Activated CD8-positive, alpha-beta memory T cell treated with anti-CD3 and anti-CD28 coated beads, Interleukin-2, amount 50 U/mL, for 24 hours (primary cell): Measurements from ENCODE around the gene PURA.
A peak's percentile ranks its signal among the peaks of the same experiment; 100 is the strongest.

ENCODE experiments used
- DNase-seq: peaks from one replicate; pipeline ENCODE4 v3.0.0-alpha.2; 2020; ENCODE audit errors: extremely low read depth

The PURA gene

DNA sequence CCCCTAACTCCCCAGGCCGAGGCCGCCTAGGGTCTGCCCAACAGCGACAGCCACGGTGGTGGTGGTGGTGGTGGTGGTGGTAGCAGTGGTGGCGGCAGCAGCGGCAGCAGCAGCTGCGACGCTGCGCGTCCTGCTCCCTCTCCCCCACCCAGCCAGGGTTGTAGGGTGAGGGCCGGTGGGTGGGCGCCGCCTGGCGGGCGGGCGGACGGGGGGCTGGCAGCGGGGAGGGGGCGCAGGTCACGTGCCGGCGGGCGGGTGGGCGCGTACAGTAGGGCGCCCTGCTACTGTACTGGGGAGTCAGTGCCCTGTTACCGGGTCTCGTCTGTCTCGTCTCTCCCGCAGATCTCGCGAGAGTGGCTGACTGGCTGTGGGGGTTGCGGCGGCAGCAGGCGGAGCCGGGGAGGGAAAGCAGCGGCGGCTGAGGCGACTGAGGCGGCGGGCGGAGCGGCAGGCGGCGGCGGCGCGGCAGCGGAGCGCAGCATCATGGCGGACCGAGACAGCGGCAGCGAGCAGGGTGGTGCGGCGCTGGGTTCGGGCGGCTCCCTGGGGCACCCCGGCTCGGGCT, at the start of gene PURA:
TSS of gene PURA (plus strand) at position 411 of the 565 bp plus-strand sequence. CDS start at position 484, 73 bp downstream.
- DNase-seq = peak; percentile 86

DNA sequence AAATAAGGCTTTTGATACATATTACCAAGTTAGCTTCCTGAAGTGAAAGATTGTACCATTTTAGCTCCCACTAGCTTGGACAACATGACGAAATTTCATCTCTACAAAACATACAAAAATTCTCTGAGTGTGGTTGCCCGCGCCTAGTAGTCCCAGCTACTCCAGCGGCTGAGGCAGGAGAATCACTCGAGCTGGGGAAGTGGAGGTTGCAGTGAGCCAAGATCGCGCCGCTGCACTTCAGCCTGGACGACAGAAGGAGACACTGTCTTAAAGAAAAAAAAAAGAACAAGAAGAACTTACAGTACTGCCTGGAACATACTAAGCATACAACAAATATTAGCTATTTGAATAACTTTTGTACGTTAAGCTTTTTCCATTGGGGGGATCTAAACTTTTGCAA, 41.1 kb upstream of the PURA start:
- no peak for DNase-seq

DNA sequence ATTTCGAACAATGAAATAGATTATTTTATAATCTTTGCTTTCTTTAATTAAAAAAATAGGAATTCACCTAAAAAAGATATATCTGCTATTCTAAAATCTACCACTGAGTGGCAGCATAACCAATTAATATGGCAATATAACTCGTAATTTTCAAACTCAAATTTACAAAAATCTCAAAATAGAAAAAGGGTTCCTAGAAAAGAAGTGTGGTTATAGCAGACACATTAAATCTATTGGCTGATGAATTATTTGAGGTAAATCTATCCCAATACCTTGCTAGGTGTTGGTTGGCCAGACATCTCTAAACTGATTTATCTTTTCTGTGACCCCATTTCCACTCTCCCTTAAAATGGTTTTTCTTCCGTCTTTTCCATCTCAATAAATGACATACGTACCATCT, 40.6 kb upstream of the PURA start:
- DNase-seq = no peak

DNA sequence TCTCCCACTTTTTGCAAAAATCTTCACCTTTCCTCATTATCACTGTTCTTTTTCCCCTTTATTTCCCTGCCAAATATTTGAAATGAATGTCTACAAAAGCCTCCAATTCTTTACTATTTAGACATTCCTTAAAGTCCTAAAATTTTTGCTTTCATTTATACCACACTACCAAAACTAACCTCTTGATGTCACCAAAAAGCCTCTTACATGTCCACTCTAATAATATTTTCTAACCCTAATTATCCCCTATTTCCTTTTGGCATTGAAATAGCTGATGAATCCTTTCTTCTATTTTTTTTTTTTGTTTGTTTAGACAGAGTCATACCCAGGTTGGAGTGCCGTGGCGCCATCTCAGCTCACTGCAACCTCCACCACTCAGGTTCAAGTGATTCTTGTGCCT, 38.5 kb upstream of the PURA start:
- no peak for DNase-seq

DNA sequence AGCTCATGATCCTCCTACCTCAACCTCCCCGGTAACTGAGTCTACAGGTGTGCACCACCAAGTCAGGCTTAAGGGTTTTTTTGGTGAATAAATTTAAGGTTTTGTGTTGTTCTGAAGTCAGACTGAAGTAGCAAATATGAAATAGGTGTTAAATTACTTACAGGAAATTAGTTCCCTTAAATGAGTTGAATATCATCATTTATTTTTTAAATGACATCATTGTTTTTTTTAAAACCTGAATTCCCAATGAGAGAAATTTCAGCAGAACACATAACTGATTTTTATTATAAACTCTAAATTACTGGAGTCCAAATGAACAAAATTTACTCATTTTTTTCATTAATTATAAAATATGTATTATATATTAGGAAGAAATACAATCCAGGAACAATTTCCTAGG, 37.8 kb upstream of the PURA start:
- DNase-seq = no peak

DNA sequence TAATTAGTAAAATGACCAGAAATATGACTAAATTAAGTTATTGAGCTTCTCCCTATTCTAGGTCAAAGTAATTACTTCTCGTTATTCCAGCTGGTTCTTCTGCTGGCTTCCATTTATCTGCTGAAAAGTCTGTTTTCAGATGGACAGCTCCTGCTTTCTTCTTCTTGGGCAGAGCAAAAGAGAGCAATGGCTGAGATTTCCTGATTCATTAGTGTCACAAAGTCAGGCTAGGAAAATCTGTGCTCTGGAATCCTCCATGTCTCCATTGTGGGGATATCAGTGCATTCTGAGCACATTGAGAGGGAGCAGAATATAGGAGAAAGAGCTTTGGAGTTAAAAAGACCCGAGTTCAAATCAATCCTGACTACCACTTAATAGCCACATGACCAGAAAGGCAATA, 37.1 kb upstream of the PURA start:
- DNase-seq = no peak

DNA sequence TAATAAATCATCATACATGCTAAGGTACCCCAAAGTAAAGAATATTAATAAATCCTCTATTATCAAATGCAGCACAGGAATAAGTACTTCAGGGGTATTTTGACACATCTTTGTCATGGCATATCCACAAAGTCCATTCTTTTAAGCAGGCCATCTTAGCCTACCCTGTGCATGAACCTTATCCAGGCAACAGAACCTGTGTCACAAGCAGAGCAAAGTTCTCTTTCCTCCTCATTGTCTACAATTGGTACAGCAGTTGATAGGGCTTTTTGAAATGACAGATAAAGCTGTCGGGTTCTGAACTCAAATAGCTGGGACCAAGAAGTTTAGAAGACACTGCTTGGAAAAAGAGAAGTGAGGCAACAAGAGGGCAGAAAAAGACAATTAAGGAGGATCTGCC, 30.8 kb upstream of the PURA start:
- no peak for DNase-seq

DNA sequence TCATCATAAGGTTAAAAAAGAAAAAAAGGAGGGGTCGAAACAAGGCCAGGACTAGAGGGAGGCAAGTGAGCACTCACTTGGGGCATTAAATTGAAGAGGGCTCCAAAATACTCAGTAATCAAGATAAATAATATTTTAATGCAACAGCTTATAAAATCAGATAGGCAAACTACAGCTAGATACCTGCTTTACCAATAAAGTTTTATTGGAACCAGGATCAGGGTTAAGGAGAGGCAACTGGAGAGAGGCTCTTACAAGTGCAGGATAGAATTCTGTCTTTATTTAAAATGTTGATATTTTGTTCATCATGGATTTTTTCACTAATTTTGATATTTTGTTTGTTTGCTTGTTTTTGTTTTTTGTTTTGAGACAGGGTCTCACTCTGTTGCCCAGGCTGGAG, 30.3 kb upstream of the PURA start:
- no peak for DNase-seq

DNA sequence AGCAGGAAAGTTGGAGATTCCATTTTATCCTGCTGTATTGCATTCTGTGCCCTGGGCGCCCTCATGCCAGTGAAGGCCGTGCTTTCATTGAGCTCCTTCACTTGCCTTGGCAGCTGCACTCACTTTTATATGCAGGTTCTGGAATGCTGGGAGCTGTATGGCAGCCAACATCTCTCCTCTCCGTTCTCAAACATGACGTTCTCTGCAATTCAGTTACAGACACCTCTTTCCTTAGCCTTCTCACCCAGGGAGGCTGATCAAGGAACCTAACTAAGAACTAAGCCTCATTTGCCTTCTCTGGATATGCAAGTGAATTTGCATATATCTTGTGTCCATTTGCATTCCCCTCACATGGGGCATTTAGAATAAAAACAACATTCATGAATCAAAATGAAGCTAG, 29.4 kb upstream of the PURA start:
- DNase-seq = no peak

DNA sequence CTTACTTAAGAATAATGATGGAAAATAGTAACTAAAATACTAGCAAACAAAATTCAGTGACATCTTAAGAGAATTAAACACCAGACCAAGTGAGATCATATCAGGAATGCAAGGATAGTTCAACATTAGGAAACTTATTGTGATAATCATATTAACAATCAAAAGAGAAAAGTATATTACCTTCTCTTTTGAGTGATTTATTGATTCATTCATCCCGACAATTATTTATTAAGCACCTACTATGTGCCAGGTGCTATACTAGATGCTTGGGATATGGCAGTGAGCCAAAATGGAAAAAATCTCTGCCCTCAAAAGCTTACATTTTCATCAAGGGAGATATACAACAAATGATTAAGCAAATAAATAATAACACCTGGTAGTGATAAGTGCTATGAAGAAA, 23.7 kb upstream of the PURA start:
- no peak for DNase-seq

DNA sequence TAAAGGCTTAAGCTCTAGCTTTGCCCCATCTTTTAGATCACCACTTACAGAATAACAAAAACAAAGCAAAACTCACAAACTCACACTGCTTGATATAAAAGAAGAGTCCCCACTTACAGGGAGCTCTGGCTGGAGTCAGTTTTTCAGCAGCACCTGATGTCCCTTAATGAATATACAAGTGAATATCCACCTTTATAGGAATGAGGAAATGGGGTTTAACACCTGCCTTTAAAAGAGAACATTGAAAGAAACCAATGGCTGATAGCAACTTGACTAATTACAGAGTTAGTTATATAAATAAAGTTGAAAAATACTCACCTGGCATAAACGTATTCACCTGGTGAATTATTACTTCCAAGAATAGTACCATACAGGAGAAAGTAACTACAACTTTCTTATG, 20.7 kb upstream of the PURA start:
- DNase-seq = no peak

DNA sequence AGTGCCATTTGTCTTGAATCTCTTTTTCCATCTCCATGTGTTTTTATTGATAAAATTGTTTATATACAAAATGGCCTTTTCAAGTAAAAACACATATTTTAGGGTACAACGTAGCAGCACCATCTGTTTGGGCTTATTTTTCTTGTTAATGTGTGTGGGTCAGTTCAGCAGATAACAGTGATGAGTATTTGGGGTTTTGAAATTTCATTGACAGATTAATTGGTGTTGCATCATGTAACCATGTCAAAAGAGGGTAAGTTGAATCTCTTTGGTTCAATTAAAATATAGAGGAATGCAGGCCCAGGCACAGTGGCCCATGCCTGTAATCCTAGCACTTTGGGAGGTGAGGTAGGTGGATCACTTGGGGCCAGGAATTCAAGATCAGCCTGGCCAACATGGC, 20.0 kb upstream of the PURA start:
- DNase-seq = no peak

DNA sequence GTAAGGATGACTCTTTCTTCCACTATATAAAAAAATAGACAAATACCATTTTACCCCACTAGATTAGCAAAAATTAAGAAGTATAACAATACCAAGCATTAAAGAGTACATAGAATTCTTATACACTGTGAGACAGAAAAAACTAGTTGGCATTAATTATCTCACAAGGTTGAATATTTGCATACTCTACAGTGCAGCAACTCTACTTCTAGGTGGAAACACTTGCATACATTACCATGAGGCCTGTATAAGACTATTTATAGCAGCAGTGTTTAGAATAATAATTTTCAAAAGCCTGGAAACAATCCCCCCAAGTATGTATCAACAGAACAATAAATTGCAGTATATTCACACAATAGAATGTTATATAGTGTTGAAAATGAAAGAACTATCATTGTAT, 19.0 kb upstream of the PURA start:
- DNase-seq = no peak

DNA sequence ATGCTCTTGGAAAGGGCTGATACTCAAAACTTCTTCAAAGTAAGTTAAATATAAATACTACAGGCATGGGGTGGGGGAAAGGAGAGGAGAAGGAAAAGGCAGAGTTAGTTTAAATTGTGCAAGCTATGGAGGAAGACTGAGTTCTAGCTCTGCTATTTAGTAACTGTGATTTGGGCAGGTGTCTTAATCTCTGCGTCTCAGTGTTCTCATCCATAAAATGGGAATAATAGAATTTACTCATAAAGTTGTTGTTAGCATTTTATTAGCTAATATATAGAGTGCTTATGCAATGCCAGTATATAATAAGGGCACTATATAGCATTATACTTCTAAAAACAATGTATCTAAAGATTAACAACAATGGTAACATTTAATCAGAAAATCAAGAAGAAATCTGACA, 12.7 kb upstream of the PURA start:
- DNase-seq = no peak

DNA sequence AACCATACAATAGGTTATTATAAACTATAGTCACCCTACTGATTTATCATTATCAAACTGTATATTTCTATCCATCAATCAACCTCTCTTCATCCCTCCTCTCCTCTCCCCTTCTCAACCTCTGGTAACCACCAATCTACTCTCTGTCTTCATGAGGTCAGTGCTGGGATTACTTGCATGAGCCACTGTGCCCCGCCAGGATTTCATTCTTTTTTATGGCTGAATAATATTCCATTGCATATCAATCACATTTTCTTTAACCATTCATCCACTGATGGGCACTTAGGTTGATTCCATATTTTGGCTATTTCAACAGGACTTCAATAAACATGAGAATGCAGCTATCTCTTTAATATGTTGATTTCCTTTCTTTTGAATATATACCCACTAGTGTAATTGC, 10.8 kb upstream of the PURA start:
- DNase-seq = no peak

DNA sequence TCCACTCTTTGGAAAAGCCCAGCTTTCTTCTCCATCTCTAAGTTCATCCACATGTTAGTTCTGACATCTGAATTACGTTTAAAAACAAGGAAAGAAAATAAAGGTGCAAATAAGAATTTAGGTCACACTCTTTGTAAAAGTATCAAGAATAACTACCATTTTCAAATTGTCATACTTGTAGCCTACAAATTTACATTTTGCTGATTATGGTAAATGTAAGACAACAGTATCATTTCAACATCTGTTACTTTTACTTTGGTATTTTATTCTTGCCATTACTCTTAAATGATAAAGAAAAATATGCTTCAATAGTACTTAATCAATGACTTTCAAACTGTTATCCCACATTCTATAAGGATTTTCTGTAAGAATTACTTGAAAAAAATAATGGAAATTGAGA, 9.8 kb upstream of the PURA start:
- no peak for DNase-seq

DNA sequence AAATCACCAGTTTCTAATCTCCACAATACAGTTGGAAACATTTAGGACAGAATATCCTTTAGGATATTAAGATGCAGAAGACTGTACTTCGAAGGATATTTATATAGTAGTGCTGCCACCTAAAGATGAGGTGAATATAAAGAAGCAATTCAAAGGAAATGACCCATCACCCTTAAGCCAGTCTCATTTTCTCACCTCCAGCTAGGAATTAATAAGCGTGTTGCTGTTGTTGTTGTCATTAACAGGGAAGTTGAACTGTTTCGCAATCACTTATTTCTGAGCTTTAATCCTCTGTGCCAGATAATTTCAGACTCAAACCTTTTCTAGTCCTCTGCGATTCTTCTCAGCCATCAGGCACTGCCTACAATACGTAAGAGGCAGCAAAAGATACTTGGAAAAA, 7.8 kb upstream of the PURA start:
- DNase-seq = no peak

DNA sequence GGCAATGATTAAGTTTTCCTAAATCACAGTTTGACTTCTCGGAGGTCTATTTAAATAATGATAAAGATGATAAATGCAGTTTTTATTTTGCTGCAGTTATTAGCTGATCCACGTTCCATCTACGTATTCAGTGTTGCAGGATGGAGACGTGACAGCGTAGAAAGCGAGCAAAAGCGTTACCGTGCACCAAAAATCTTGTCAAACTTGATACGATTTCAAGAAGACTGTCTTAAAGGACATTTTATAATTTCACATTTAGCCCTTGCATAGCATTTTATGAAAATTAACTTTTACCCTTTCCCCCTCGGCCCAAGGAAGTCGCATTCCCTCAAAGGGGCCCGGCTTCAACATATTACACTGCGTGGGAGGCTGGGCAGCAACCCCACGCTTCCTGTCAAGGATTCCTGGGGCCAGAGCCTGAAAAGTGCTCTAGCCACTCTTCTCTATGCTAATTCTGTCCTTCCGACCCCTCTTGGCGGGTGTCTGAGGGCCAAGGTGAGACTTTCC, 7.1 kb upstream of the PURA start:
- DNase-seq = no peak

DNA sequence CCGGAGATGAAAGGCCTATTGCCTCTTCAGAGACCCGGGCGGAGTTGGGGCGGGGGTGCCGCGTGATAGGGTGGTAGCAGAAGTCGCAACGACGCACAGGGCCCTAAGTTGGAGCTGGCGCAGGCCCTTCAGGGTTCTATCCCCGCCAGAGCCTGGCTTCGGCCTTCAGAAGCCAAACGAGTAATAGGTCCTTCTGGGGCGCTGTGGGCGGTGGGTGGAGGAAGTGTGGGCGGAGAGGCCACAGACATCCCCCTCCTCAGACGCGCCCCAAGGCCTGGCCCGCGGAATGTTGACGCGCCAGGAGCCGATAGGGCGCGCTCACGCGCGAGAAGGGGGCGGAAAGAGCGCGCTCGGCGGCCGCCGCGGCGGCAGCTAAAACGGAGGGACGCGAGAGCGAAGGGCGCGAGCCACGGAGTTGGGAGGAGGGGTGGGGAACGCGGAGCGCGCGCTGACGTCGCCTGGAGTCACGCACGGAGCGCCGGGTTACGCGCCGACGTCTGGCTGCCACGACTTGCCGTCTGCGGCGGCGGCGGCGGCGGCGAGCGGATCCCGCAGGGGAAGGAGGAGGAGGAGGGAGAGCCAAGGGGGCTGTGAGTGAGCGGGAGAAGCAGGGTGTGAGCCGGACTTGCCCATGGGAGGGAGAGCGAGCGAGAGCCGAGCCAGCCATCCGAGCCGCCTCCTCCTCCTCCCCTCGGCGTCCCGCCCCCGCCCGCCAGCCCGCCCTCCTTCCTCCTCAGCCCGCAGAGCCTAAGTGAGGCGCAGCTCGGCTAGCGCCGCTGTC, 6.4 kb upstream of the PURA start:
- peak; percentile 76 for DNase-seq

DNA sequence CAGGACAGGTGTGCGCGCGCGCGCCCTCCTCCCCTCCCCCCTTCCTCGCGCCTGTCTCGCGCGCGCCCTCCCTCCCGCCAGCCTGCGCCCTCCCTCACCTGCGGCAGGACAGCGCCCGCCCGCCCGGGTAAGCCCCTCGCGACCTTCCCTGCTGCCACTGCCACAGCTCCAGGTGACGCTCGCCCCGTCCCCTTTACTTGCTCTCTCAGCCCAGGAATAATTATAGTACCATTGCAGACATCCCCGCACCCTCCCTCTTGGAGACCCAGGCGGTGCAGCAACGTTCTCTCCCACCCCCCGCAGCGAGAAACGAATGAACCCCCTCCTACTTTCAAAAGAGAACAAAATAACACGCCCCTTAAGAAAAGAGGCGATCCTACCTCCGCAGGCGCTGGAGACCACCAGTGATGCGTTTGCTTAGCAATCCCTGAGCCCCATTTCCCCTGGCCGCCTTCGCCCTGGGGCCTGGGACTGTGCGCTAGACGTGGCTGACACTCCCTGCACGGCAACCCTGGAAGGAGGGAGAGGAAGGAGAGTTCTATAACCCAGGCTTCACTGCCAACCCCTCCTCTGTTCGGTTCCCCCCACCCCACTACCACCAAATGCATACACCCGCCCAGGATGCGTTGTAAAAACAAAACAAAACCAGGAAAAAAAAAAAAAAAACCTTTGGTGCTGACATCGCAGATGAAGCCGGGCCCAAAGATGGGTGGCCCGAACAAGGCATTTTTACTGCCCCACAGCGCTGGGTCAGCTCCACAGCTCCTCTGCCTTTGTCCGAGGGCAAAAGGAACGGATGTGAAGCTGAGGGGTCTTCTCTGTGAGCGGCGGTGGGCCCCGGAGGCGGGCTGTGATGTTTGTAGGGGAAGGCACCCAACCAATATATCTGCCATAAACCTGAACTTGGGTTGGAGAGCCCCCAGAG, 5.6 kb upstream of the PURA start:
- no peak for DNase-seq

DNA sequence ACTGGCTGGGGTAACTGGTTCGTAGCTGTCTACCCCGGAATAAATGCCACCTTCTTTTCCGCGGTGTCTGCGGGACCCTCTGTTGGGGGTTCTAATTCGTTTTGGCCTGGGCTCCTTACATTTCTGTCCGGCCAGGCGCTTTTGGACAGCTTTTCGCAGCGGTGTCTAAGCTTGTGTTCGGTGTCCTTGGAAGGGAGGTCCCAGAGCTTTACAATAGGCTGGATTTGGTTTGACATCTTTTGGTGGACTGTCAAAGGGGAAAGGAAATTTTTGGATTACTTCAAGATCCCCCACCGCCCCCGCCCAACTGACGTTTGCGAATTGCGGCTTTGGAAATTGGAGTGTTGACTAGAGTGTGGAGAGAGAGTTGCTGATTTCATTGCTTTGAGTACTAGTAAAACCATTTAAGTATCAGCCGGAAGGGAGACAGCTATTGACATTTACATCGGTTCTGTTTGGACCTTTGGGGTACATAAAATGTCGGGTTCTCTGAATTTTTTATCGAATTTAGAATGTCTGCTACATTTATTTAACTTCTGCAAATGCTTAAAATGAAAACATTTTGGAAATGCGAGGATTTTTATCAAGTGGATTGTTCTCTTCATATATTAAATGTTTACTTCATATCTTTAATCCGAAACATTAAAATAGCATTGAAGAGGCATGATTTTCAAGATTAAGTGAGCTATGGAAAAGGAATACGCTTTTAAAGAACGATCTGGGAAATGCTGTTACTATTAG, 4.7 kb upstream of the PURA start:
- no peak for DNase-seq
